Natural killer cell (primary cell): Measurements from ENCODE around the gene TSHZ1. TPM values are rescaled to one million over a fixed set of nuclear protein-coding genes. Genes with fewer than 3 reads are reported as not detected.

Experiments
- ATAC-seq, 3 donors: fragments of 150-1000 bp in 2 of 3; fragments of 200-7000 bp in 1 of 3; cut with Tn5 transposase; 1 replicate in 1 of 3; 2 replicates in 2 of 3; pipeline ENCODE4 v1.10.0; 2021; ENCODE audit warnings: mild to moderate bottlenecking in 2 of 3, moderate library complexity in 2 of 3
- DNase-seq, 2 donors: peaks; one replicate each; pipeline versions ENCODE4 v3.0.0 to v3.0.0-alpha.2; 2013 to 2021; ENCODE audit warnings: mixed read lengths in 1 of 2
- H3K27ac ChIP-seq: one replicate; pipeline ENCODE4 v1.5.1; 2013; ENCODE audit warnings: mild to moderate bottlenecking, low read length
- H3K27me3 ChIP-seq: one replicate; pipeline ENCODE4 v1.6.1; 2013; ENCODE audit warnings: low read length; ENCODE audit not compliant: control insufficient read depth, insufficient read depth
- H3K36me3 ChIP-seq: one replicate; pipeline ENCODE4 v1.6.1; 2013; ENCODE audit warnings: low read length; ENCODE audit not compliant: control insufficient read depth, insufficient read depth
- H3K4me1 ChIP-seq: one replicate; pipeline ENCODE4 v1.6.1; 2013; ENCODE audit warnings: low read length; ENCODE audit not compliant: control insufficient read depth, insufficient read depth
- H3K4me3 ChIP-seq: one replicate; pipeline ENCODE4 v1.5.1; 2013; ENCODE audit warnings: low read length
- H3K9me3 ChIP-seq: one replicate; pipeline ENCODE4 v1.6.1; 2013; ENCODE audit warnings: low read length; ENCODE audit not compliant: control insufficient read depth, insufficient read depth
- H3K27ac Mint-ChIP-seq, 2 donors: one replicate each; pipeline ENCODE4 v1.8.0; 2022; ENCODE audit warnings: mild to moderate bottlenecking in 2 of 2, mixed read lengths in 2 of 2, moderate library complexity in 1 of 2
- H3K27me3 Mint-ChIP-seq, 2 donors: one replicate each; pipeline ENCODE4 v1.8.0; 2022; ENCODE audit warnings: low read depth in 2 of 2, mixed read lengths in 2 of 2
- H3K36me3 Mint-ChIP-seq: one replicate; pipeline ENCODE4 v1.8.0; 2022; ENCODE audit warnings: mixed read lengths
- H3K4me1 Mint-ChIP-seq, 2 donors: one replicate each; pipeline ENCODE4 v1.8.0; 2022; ENCODE audit warnings: mixed read lengths in 2 of 2
- H3K4me3 Mint-ChIP-seq: one replicate; pipeline ENCODE4 v1.8.0; 2022; ENCODE audit warnings: mild to moderate bottlenecking, moderate library complexity, mixed read lengths
- H3K9me3 Mint-ChIP-seq, 2 donors: one replicate each; pipeline ENCODE4 v1.8.0; 2022; ENCODE audit warnings: mixed read lengths in 2 of 2
- WGBS: methylation state at CpG from one replicate; pipeline ENCODE4 v1.1.7; 2013; ENCODE audit warnings: missing lambda C conversion rate; ENCODE audit not compliant: insufficient coverage; 5-methylcytosine and 5-hydroxymethylcytosine counted together
- intact Hi-C: fragments of 100-400 bp; cut with micrococcal nuclease; formaldehyde crosslinking; loops from one replicate; pipeline ENCODE4 v1.14.2; 2022
- total RNA-seq, 4 donors: library from RNA; stranded (reverse); fragments of 120-200 nt in 1 of 4; gene quantifications; one replicate each; pipeline versions ENCODE4 v1.2.3 to v1.2.4, GENCODE V29; 2013 to 2022
- TF ChIP-seq, protein P1 (sequence below): fragments of 200-600 bp; IDR thresholded peaks from one replicate; pipeline ENCODE4 v1.8.0; 2022; ENCODE audit warnings: antibody characterized with exemption

TSHZ1 gene
- total RNA-seq, 3 donors from 2014 or later (not counting 1 experiment from before 2014, with no cell fraction given): 44.3 to 51.6 (median 44.8) TPM

DNA sequence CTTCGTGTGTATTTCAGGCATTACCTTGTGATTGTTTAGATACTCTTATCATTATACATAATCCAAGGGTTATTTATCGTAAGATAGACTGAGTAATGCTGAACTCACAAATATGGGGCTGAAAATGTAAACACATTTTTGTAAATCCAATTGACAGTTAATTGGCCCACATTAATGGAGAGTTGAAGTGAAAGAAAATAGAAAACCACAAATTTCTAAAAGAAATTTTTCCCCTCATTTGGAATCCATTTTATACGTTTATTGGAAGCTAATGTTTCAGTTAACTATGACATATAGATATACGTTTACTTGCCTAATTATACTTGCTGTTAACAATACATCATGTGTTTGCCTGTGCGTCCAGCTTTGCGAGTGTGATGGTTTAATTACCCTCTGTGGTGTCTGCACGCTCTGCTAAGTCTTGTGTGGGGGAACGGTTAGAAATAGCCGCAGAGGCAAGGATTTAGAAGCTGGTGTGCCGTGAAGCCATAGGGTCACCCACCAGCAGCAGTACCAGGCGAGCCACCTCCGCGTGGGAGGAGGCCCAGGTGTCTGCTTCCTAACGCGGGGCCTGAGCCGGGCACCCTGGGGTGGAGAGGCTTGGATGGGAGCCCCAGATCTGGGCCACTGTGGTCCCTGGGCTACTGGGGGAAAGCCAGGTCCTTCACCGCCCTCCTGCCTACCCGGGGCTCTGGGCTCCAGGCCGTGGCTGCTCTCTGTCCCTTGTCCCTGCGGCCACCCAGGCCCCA lies 38.0 kb downstream of the TSHZ1 start:
- 94% methylated on average over 17 of the region's 20 CpGs for WGBS
- intact Hi-C loops: loop anchor here (5.0 kb wide), 1 partner anchor 251 kb away; no protein-coding TSS in a partner anchor
- ATAC-seq: no peak
- no peaks in the 10 kb centered on the region for H3K36me3 ChIP-seq
- peak overlapping the region; percentile 71 for H3K27ac ChIP-seq
- H3K4me1 Mint-ChIP-seq: peaks cover 61 to 77% of the 10 kb centered on the region in 2 donors
- H3K4me3 Mint-ChIP-seq: peak overlapping the region; percentile 92
- no peaks in the 10 kb centered on the region for H3K27me3 Mint-ChIP-seq
- peaks cover 8% of the 10 kb centered on the region for H3K9me3 ChIP-seq
- peak in 1 of 2 donors; percentile 21 for DNase-seq
- H3K36me3 Mint-ChIP-seq: no peaks in the 10 kb centered on the region
- peak overlapping the region; percentile 92 to 98 for H3K27ac Mint-ChIP-seq
- H3K27me3 ChIP-seq: no peaks in the 10 kb centered on the region
- peaks cover 0 to 5% of the 10 kb centered on the region in 2 donors for H3K9me3 Mint-ChIP-seq
- TF ChIP-seq, protein P1, sequence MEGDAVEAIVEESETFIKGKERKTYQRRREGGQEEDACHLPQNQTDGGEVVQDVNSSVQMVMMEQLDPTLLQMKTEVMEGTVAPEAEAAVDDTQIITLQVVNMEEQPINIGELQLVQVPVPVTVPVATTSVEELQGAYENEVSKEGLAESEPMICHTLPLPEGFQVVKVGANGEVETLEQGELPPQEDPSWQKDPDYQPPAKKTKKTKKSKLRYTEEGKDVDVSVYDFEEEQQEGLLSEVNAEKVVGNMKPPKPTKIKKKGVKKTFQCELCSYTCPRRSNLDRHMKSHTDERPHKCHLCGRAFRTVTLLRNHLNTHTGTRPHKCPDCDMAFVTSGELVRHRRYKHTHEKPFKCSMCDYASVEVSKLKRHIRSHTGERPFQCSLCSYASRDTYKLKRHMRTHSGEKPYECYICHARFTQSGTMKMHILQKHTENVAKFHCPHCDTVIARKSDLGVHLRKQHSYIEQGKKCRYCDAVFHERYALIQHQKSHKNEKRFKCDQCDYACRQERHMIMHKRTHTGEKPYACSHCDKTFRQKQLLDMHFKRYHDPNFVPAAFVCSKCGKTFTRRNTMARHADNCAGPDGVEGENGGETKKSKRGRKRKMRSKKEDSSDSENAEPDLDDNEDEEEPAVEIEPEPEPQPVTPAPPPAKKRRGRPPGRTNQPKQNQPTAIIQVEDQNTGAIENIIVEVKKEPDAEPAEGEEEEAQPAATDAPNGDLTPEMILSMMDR: no peak
- no peak overlapping the region for H3K4me3 ChIP-seq
- H3K4me1 ChIP-seq: peaks cover 47% of the 10 kb centered on the region

DNA sequence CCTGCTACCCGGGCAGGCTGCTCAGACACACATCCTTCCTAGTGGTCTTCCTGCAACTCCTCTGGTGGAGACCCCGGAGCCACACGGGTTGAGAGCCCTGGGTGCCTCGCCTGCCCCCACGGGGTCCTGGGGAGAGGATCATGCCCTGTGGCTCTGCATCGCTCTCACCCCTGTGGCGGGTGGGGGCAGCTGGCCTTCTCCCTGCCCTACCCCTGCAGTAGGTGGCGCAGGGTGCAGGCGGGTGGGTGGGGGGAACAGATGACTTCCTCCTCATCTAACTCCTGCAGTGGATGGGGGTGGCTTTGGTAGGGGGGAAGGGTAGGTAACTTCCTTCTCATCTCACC lies 38.5 kb downstream of the TSHZ1 start:
- H3K4me1 Mint-ChIP-seq: peaks cover 62 to 77% of the 10 kb centered on the region in 2 donors

DNA sequence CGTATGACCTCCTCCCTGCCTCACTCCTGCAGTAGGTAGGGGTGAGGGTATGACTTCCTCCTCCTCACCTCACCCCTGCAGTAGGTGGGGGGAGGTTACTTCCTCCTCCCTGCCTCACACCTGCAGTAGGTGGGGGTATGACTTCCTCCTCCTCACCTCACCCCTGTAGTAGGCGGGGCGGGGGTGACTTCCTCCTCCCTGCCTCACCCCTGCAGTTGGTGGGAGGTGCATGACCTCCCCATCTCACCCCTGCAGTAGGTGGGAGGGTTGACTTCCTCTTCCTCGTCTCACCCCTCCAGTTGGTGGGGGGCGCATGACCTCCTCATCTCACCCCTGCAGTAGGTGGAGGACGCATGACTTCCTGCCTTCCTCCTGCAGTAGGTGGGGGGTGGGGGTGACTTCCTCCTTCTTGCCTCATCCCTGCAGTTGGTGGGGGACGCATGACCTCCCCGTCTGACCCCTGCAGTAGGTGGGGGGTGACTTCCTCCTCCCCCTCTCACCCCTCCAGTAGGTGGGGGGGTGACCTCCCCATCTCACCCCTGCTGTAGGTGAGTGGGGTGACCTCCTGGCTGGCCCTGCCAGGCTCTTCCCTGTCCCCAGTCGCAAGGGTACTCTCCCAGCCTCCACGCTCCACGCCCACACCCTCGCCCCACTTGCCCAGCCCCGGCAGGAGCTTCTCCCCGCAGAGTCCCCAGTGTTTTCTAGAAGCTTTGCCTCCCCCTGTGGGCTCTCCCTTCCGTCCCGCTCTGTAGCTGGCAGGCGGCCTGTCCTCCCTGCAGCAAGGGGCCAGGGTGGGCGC lies 39.3 kb downstream of the TSHZ1 start:
- DNase-seq (peak in 1 of 2 donors; percentile 29), ATAC-seq (peak in 2 of 3 donors; percentile 4 to 18)
- H3K36me3 Mint-ChIP-seq: no peaks in the 10 kb centered on the region
- intact Hi-C loops: loop anchor here (5.0 kb wide), 1 partner anchor 253 kb away; no protein-coding TSS in a partner anchor
- Histone ChIP-seq H3K9me3 (peaks cover 8% of the 10 kb centered on the region), H3K4me3 (no peak overlapping the region), H3K27ac (peak overlapping the region; percentile 51), H3K4me1 (peaks cover 43% of the 10 kb centered on the region), H3K27me3 (no peaks in the 10 kb centered on the region), H3K36me3 (no peaks in the 10 kb centered on the region)
- TF ChIP-seq, protein P1: no peak
- H3K27me3 Mint-ChIP-seq: no peaks in the 10 kb centered on the region
- WGBS: 97% methylated on average over 10 of the region's 18 CpGs
- H3K4me1 Mint-ChIP-seq: peaks cover 59 to 77% of the 10 kb centered on the region in 2 donors
- peak overlapping the region; percentile 6 for H3K4me3 Mint-ChIP-seq
- peak overlapping the region; percentile 70 to 98 for H3K27ac Mint-ChIP-seq
- peaks cover 0 to 5% of the 10 kb centered on the region in 2 donors for H3K9me3 Mint-ChIP-seq

More for the DNA sequence above, 38.5 kb downstream of the TSHZ1 start:
- no peaks in the 10 kb centered on the region for H3K27me3 ChIP-seq
- peak overlapping the region; percentile 92 to 98 for H3K27ac Mint-ChIP-seq
- H3K9me3 Mint-ChIP-seq: peaks cover 0 to 5% of the 10 kb centered on the region in 2 donors
- ATAC-seq: no peak
- H3K4me3 Mint-ChIP-seq: no peak overlapping the region
- intact Hi-C loops: loop anchor here (5.0 kb wide), 1 partner anchor 252 kb away; no protein-coding TSS in a partner anchor
- no peaks in the 10 kb centered on the region for H3K36me3 ChIP-seq
- no peaks in the 10 kb centered on the region for H3K36me3 Mint-ChIP-seq
- peaks cover 8% of the 10 kb centered on the region for H3K9me3 ChIP-seq
- peak overlapping the region; percentile 51 for H3K27ac ChIP-seq
- TF ChIP-seq, protein P1: no peak
- H3K4me3 ChIP-seq: no peak overlapping the region
- 95% methylated on average over 6 of the region's 9 CpGs for WGBS
- H3K4me1 ChIP-seq: peaks cover 47% of the 10 kb centered on the region
- DNase-seq: peak in 1 of 2 donors; percentile 18
- no peaks in the 10 kb centered on the region for H3K27me3 Mint-ChIP-seq
